GM12892 (cell line): ENCODE measurements around the gene TNKS1BP1.
"Not testable (repeated sequence)": the region's sequence is repeated elsewhere in the genome, so short reads cannot be mapped to it uniquely, and the experiment has no call there.

Source experiments
- DNase-seq: peaks from one replicate; pipeline ENCODE4 v3.0.0; 2011; ENCODE audit not compliant: insufficient read length
- FAIRE-seq: peaks from 2 replicates; lab custom pipeline; 2011; peaks lifted over from hg19 to GRCh38; lab: Jason Lieb, UNC
- POLR2A ChIP-seq: IDR thresholded peaks from 2 replicates; pipeline ENCODE4 v1.6.1; 2011; ENCODE audit warnings: low read depth, low read length, control low read depth
- POLR2AphosphoS5 ChIP-seq: IDR thresholded peaks from 2 replicates; pipeline ENCODE4 v1.6.1; 2011; ENCODE audit warnings: low read depth, low read length, control low read depth
- TAF1 ChIP-seq: IDR thresholded peaks from 2 replicates; pipeline ENCODE4 v1.6.1; 2011; ENCODE audit warnings: low read depth, mild to moderate bottlenecking, control low read depth, low read length, borderline replicate concordance

Gene TNKS1BP1

DNA sequence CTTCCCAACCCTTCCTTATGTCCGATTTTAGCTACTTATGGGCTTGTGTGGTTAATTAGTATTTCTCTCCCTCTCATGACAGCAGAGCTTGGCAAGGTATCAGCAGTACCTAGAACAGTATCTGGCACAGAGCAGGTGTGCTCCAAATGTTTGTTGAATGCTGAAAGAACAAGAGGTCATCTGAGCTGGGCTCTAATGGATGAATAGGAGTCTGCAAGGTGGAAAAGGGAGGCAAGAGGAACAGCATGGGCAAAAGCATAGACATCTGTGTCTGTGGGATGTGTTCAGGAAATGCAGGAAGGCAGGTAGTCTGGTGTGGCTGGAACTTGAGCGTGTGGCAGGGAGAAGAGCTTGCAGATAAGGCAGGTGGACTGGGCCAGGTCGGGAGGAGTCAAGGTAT is 37.2 kb upstream of the TNKS1BP1 start:
- TF ChIP-seq POLR2A (no peak), POLR2AphosphoS5 (no peak), TAF1 (no peak)
- DNase-seq = no peak
- no peak for FAIRE-seq

DNA sequence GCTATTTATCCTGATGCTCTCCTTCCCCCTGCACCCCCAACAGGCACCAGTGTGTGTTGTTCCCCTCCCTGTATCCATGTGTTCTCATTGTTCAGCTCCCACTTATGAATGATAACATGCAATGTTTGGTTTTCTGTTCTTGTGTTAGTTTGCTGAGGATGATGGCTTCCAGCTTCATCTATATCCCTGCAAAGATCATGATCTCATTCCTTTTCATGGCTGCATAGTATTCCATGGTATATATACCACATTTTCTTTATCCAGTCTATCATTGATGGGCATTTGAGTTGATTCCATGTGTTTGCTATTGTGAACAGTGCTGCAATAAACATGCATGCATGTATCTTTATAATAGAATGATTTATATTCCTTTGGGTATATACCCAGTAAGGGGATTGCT is 36.7 kb upstream of the TNKS1BP1 start:
- not testable (repeated sequence) for DNase-seq, FAIRE-seq

DNA sequence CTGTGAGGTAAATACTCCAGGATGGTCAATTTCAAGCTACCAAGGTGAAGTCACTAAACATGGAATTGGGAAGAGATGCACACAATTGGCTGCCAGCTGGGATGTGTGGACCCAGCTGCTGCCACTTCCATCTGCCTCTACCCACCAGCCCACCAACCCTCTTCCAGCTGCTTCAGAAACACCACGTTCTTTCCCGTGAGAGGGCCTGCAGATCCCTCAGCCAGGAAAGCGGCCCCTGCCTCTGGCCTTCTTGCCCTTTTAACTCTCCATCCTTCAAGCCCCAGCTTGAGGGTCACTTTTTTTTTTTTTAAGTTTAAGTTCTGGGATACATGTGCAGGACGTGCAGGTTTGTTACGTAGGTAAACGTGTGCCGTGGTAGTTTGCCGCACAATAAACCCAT is 36.2 kb upstream of the TNKS1BP1 start:
- DNase-seq (no peak), FAIRE-seq (no peak)
- TF ChIP-seq POLR2A (no peak), TAF1 (no peak), POLR2AphosphoS5 (no peak)

DNA sequence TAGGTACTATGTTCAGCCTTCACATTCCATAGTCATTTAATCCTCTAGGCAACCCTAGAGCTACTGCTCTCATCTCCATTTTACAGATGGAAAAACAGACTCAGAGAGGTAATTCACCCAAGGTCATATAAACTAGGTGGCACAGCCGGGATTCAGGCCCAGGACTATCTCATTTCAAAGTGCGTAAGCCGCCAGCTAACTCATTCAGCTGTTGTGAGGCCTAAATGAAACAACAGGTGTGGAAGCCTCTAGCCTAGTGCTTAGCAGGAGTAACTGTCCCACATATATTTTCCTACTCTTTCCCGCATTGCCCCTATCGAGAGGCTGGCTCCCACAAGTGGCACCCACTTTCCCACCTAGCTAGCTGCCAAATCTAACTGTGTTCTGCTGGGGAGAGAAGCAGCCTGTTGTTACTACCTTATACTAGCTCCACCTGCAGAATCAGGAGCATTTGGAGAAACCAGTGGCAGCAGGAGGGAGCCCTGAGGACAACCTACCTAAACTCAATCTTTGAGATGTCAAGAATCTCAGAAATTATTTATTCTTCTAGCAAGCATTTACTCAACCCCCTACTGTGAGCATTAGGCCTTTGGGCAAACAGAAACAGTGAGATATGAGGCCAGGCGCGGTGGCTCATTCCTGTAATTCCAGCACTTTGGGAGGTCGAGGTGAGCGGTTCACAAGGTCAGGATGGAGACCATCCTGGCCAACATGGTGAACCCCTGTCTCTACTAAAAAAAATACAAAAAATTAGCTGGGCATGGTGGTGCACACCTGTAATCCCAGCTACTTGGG is 35.3 kb upstream of the TNKS1BP1 start:
- DNase-seq = no peak
- no peak for FAIRE-seq
- TF ChIP-seq POLR2AphosphoS5 = no peak
- TF ChIP-seq POLR2A = no peak
- TF ChIP-seq TAF1 = no peak

DNA sequence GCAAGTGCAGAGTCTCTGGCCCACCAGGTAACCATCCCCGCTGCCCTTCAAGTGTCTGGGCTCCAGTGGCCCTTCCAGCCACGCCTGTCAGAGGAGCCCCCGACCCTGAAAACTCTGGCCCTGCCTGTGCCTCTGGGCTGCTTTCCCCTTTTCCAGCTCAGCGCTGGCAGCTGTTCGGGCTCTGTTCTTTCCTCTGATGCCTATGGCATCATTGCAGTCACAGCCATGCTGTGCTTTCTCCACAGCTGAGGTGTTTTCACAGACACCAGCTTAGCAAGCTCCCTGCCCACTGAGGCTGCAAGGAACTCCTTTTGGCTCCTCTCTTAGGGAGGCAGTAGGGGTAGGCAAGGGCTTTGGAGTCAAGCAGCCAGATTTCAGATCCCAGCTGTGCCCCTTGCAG is 34.6 kb upstream of the TNKS1BP1 start:
- no peak for TF ChIP-seq TAF1
- TF ChIP-seq POLR2AphosphoS5 = no peak
- TF ChIP-seq POLR2A = no peak
- DNase-seq = no peak
- FAIRE-seq = no peak

DNA sequence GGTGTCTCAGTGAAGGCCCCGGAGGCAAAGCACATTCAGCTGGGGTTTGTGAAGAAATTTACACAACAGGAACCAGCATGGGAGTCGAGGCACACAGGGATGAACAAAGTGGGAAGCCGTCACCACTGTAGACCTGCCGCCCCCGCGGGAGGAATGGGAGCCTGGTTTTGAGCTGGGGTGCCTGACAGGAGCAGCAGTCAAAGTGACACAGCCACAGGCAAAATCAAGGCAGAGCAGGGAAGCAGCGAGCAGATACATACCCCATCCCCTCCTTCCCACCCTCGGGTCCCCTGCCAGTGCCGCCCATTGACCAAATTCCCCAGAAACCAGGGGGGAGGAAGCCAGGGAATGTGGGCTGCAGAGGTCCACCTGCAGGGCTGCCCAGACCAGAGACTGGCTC is 34.2 kb upstream of the TNKS1BP1 start:
- no peak for TF ChIP-seq POLR2A
- TF ChIP-seq POLR2AphosphoS5 = no peak
- TF ChIP-seq TAF1 = no peak
- FAIRE-seq = no peak
- no peak for DNase-seq

DNA sequence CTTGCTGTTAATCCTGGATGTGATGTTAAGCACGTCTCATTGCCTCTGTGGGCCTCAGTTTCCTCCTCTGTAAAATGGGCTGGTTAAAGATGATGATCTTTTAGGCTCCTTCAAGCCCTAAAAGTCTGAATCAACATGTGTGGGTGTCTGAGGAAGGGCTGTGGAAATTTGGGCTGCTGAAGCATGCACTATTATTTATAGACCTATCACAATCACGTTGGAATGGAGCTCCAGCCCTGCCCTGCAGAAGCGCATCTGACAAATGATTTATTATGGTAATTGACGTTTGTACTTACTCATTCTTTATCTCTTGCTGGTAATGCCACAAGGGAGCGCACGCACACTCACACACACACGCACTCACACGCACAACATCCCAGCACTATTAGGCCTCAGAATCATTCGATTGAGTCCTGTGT is 33.8 kb upstream of the TNKS1BP1 start:
- TF ChIP-seq POLR2A (no peak), TAF1 (no peak), POLR2AphosphoS5 (no peak)

DNA sequence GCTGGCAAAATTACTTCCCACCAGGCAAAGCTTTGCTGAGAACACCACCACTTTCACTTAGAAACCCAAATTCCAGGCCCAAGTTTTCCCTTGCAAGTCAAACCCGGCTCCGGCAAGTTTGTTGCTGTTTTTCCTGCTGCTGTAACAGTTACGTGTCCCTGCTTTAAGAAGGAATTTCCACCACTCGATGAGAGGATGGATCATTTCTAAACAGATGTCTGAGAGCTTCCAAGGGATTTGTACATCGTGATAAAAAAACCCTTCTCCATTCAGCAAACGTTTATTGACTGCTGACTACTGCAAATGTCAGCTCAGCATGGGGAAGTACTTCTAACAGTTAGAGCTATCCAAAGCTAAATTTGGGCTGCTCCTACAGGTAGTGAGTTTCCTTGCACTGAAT is 33.1 kb upstream of the TNKS1BP1 start:
- FAIRE-seq (peak; percentile 36), DNase-seq (no peak)
- TF ChIP-seq TAF1 (no peak), POLR2AphosphoS5 (no peak), POLR2A (no peak)

More for the DNA sequence above, 33.8 kb upstream of the TNKS1BP1 start:
- DNase-seq = no peak
- no peak for FAIRE-seq

DNA sequence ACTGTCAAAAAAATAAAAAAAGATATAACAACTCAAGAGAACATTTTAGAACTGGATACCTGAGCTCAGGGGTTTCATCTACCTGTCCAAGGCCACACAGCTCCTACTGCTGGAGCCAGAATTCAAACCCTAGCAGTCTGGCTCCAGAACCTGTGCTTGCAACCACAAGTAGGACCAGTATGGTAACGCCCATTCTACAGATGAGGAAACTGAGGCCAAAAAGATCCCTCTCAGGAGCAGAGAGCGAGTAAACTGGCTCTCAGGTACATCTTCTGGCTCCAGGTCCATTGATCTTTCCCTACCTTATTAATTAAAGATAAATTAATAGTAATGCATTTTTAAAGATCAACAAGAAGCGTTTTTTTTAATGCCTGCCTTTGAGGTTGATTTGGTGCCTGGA is 32.6 kb upstream of the TNKS1BP1 start:
- TF ChIP-seq TAF1 = no peak
- TF ChIP-seq POLR2A = no peak
- no peak for TF ChIP-seq POLR2AphosphoS5

DNA sequence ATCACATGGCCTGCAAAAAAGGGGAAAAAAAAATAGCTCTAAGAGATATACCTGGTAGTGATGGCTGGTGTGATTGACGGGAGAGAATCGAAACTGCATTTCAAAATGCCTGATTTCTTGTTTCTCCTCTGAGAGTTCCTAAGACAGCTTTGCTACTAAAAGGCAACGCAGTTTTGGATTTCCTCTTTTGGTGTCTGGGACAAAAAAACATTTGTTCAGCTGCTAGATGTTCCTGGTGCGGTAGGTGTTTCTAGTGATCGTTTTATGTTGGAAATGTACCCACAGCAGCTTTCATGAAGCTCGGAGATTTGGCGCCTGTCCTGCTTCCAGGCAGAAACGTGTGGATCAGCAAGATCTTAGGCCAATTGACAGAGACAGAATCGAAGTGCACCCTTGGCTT is 31.5 kb upstream of the TNKS1BP1 start:
- FAIRE-seq = no peak
- TF ChIP-seq POLR2AphosphoS5 (no peak), TAF1 (no peak), POLR2A (no peak)

More for the DNA sequence above, 32.6 kb upstream of the TNKS1BP1 start:
- no peak for FAIRE-seq
- no peak for DNase-seq

DNA sequence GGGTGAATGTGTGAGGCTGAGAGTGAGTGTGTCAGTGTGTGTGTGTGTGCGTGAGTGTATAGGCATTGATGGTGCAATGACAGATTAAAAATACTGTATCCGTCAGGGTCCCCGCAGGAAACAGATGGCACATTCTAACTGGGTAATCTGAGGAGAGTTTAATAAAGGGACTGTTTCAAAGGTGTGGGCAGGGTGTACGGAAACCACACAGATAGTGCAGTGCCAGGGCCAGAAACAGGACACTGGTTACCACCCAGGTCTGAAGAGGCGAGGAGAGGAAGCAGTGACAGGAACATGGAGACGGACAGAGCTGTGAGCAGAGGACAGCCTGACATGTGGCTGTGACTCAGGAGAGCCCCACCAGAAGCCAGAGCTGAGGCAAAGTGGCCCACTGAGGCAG is 29.9 kb upstream of the TNKS1BP1 start:
- FAIRE-seq (peak; percentile 64), DNase-seq (no peak)
- no peak for TF ChIP-seq TAF1
- TF ChIP-seq POLR2A = no peak
- no peak for TF ChIP-seq POLR2AphosphoS5

More for the DNA sequence above, 31.5 kb upstream of the TNKS1BP1 start:
- DNase-seq = no peak

DNA sequence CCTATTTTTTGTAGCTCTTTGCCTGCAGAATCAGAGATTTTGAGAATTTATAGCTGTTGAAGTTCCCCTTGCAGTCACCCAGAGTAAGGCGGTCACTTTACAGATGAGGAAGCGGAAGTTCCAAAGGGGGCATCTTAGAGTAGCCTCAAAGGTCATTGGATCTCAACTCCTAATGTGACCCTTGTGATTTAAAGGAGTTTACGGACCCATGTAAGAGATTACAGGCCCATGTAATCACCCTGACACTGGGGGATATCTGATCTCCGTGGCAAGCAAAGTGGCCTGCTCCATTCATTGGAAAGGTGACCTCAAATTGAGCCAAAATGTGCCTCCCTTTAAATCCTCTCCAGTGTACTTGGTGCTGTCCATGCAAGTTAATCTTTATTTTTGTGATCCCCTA is 29.1 kb upstream of the TNKS1BP1 start:
- FAIRE-seq = no peak

DNA sequence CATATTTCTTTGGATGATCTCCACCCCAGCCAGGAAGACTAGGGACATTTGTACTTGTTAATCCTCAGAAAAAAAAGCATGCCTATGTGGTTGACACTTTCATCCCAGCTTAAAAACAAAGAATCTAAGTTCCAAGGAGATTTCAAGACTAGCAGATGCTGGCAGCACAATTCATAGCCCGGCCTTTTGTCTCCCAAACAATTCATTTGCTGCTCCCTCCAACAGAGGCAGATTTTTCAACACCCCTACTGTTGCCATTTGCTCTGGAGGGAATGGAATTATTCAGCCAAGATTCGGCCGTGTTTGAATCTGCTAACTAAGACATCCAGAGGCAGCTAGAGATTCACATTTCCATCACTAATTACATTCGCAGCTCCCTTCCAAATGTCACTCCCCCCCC is 28.7 kb upstream of the TNKS1BP1 start:
- no peak for TF ChIP-seq POLR2AphosphoS5
- DNase-seq (no peak), FAIRE-seq (no peak)

More for the DNA sequence above, 29.1 kb upstream of the TNKS1BP1 start:
- TF ChIP-seq TAF1 (no peak), POLR2AphosphoS5 (no peak), POLR2A (no peak)
- DNase-seq = no peak
